Measurements from ENCODE around the gene GRPEL2.

Gene GRPEL2

DNA sequence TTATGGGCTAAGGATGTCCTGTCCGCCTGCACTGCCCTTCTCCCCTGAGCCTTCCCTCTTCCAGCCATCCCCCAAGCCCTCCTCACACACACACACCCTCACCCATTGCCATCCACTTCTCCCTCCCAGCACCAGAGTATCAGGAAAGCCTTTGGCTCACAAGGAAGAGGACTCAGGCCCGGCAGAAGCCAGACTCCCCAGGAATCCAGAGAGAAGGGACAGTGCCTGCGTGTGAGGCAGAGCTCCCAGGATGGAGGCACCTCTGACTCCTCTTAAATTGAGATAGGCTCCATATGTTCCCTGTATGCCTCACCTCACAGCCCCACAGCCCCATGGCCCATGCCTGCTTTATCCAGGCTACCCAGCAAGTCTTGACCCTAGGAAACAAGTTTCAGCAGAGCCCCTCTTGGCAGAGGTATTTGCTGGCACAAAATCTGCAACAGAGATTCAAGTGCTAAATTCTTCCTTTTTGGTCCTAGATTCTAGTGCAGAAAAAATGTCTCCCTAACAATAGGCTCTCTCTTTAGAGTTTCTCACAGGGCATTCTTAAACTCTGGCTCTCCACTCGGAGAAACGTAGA lies 33.0 kb downstream of the GRPEL2 start:
- Histone ChIP-seq H3K4me3 (ENCODE audit: low read depth, low read length) (no peak overlapping the region), H3K27ac (ENCODE audit: low read depth, low read length) (no peak overlapping the region), H3K4me1 (ENCODE audit: control insufficient read depth, insufficient read depth, low read length, unreplicated experiment) (no peaks in the 10 kb centered on the region), H3K79me2 (ENCODE audit: control insufficient read depth, insufficient read depth, low read length, unreplicated experiment) (no peaks in the 10 kb centered on the region), H3K27me3 (ENCODE audit: insufficient read depth, low read length) (no peaks in the 10 kb centered on the region), H2AFZ (ENCODE audit: low read length, unreplicated experiment) (no peak overlapping the region), H3K36me3 (ENCODE audit: insufficient read depth, low read length) (no peaks in the 10 kb centered on the region)

DNA sequence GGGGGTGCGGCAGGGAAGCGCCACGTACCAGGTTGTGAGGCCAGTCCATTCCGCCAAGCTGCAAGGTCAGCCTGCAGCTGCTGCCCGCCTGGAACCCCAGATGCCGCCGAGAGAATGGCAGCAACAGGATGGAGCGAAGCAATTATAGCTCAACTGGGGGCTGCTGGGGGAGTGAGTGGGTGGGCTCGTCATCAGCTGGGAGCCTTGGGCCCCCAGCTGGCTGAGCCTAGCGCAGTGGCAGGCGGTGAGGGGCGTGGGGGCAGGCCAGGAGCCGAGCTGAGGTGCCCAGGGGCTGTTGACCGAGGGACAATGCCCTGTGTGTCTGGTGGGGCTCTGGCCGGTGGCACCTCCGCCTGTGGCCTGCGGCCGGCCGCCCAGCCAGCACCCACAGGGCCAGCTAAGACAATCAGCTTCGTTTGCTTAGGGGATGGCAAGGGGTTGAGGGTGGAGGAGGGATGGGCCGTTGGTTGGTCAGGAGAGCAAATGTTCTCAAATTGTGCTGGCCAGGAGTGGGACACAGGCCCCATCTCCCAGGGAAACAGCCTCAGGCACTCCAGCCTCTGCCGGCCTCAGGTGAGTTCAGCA lies 34.0 kb downstream of the GRPEL2 start, which contains the start of gene IL17B:
IL17B (minus strand) TSS at position 116 of the 585 bp plus-strand sequence; CDS start at position 49, 67 bp downstream.
- H3K36me3 ChIP-seq (ENCODE audit: insufficient read depth, low read length) = no peaks in the 10 kb centered on the region
- H3K79me2 ChIP-seq (ENCODE audit: control insufficient read depth, insufficient read depth, low read length, unreplicated experiment) = no peaks in the 10 kb centered on the region
- no peak within 1 kb of the TSS for H3K27ac ChIP-seq (ENCODE audit: low read depth, low read length)
- no peaks in the 10 kb centered on the region for H3K27me3 ChIP-seq (ENCODE audit: insufficient read depth, low read length)
- H3K4me3 ChIP-seq (ENCODE audit: low read depth, low read length) = no peak within 1 kb of the TSS
- no peaks in the 10 kb centered on the region for H3K4me1 ChIP-seq (ENCODE audit: control insufficient read depth, insufficient read depth, low read length, unreplicated experiment)
- no peak within 1 kb of the TSS for H2AFZ ChIP-seq (ENCODE audit: low read length, unreplicated experiment)

DNA sequence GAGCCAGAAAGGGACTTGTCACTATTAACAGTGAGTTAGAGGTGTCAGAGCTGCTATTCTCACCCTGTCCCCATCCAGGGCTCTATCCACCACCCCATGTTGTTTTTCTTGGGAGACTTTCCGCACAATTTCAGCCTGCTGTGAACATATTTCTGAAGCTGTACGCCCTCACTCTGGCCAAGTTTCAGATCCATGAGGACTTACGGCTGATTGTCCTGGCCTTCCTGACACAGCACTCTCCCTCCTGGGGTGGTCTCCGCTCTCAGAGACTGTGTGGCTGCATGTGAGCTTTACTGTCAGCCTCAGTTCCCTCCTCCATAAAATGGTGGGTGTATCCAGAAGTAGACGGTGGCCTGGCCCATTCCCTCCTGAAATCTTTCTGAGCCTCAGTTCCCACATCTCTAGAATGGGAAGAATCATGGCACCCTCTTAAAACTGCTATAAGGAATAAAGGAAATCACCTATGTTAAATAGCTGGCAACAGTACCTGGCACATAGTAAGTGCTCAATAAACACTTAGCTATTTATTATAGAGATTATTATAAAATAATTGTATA lies 34.6 kb downstream of the GRPEL2 start:
- Histone ChIP-seq H3K36me3 (ENCODE audit: insufficient read depth, low read length) (no peaks in the 10 kb centered on the region), H3K27ac (ENCODE audit: low read depth, low read length) (no peak overlapping the region), H3K27me3 (ENCODE audit: insufficient read depth, low read length) (no peaks in the 10 kb centered on the region), H2AFZ (ENCODE audit: low read length, unreplicated experiment) (no peak overlapping the region), H3K4me1 (ENCODE audit: control insufficient read depth, insufficient read depth, low read length, unreplicated experiment) (no peaks in the 10 kb centered on the region), H3K4me3 (ENCODE audit: low read depth, low read length) (no peak overlapping the region), H3K79me2 (ENCODE audit: control insufficient read depth, insufficient read depth, low read length, unreplicated experiment) (no peaks in the 10 kb centered on the region)

GRCh38 chr5:149380466-149381121 lies 35.3 kb downstream of the GRPEL2 start:
- H3K79me2 ChIP-seq (ENCODE audit: control insufficient read depth, insufficient read depth, low read length, unreplicated experiment) = no peaks in the 10 kb centered on the region
- H3K4me3 ChIP-seq (ENCODE audit: low read depth, low read length) = no peak overlapping the region
- no peaks in the 10 kb centered on the region for H3K27me3 ChIP-seq (ENCODE audit: insufficient read depth, low read length)
- H3K36me3 ChIP-seq (ENCODE audit: insufficient read depth, low read length) = no peaks in the 10 kb centered on the region
- no peak overlapping the region for H2AFZ ChIP-seq (ENCODE audit: low read length, unreplicated experiment)
- no peaks in the 10 kb centered on the region for H3K4me1 ChIP-seq (ENCODE audit: control insufficient read depth, insufficient read depth, low read length, unreplicated experiment)
- H3K27ac ChIP-seq (ENCODE audit: low read depth, low read length) = no peak overlapping the region

DNA sequence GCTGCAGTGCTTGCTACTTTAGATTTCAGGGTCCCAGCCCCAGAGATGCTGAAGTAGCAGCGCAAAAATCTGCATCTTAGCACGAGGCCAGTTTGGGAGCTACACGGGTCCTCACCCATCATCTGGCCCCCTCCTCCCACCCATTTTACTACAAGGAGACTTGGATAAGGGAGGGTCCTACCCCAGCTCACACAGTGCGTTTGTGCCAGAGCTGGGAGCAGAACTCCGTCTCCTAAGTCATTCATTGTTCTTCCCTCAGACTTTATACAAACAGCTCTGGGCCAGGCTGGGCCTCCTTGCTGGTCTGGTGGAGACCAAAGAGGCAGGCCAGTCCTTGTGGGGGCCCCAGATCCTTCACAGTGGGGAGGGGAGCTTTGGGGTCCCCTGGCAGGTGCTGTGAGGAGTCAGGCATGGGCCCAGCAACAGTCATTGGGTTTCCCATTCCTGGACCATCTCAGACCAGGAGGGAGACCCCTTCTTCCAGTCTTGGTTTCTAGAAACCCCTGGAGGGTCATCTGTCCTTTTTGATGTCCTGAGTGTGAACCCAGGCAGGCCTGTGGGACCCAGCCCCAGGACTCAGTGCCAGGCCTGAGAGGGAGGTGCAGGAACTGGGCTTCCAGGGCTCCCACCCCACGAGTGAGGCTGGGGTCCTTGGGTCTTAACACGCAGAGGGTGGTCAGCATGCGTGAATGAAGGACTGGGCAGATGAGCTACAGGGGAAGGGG lies 36.1 kb downstream of the GRPEL2 start:
- H3K79me2 ChIP-seq (ENCODE audit: control insufficient read depth, insufficient read depth, low read length, unreplicated experiment) = no peaks in the 10 kb centered on the region
- H3K4me3 ChIP-seq (ENCODE audit: low read depth, low read length) = no peak overlapping the region
- H3K27ac ChIP-seq (ENCODE audit: low read depth, low read length) = no peak overlapping the region
- H3K4me1 ChIP-seq (ENCODE audit: control insufficient read depth, insufficient read depth, low read length, unreplicated experiment) = no peaks in the 10 kb centered on the region
- no peak overlapping the region for H2AFZ ChIP-seq (ENCODE audit: low read length, unreplicated experiment)
- H3K27me3 ChIP-seq (ENCODE audit: insufficient read depth, low read length) = no peaks in the 10 kb centered on the region
- no peaks in the 10 kb centered on the region for H3K36me3 ChIP-seq (ENCODE audit: insufficient read depth, low read length)

GRCh38 chr5:149381986-149382338 lies 36.7 kb downstream of the GRPEL2 start:
- Histone ChIP-seq H3K27ac (ENCODE audit: low read depth, low read length) (no peak overlapping the region), H3K79me2 (ENCODE audit: control insufficient read depth, insufficient read depth, low read length, unreplicated experiment) (no peaks in the 10 kb centered on the region), H3K4me3 (ENCODE audit: low read depth, low read length) (no peak overlapping the region), H2AFZ (ENCODE audit: low read length, unreplicated experiment) (no peak overlapping the region), H3K27me3 (ENCODE audit: insufficient read depth, low read length) (no peaks in the 10 kb centered on the region), H3K36me3 (ENCODE audit: insufficient read depth, low read length) (no peaks in the 10 kb centered on the region), H3K4me1 (ENCODE audit: control insufficient read depth, insufficient read depth, low read length, unreplicated experiment) (peaks cover 2% of the 10 kb centered on the region)

- Histone ChIP-seq H3K27ac (ENCODE audit: low read depth, low read length) (no peak overlapping the region), H3K27me3 (ENCODE audit: insufficient read depth, low read length) (no peaks in the 10 kb centered on the region), H3K79me2 (ENCODE audit: control insufficient read depth, insufficient read depth, low read length, unreplicated experiment) (no peaks in the 10 kb centered on the region), H3K4me1 (ENCODE audit: control insufficient read depth, insufficient read depth, low read length, unreplicated experiment) (peaks cover 7% of the 10 kb centered on the region), H2AFZ (ENCODE audit: low read length, unreplicated experiment) (no peak overlapping the region), H3K36me3 (ENCODE audit: insufficient read depth, low read length) (no peaks in the 10 kb centered on the region), H3K4me3 (ENCODE audit: low read depth, low read length) (no peak overlapping the region)
Measured at GRCh38 chr5:149382517-149383220, 37.4 kb downstream of the GRPEL2 start.

GRCh38 chr5:149383399-149383798 lies 38.1 kb downstream of the GRPEL2 start:
- no peaks in the 10 kb centered on the region for H3K79me2 ChIP-seq (ENCODE audit: control insufficient read depth, insufficient read depth, low read length, unreplicated experiment)
- H3K27ac ChIP-seq (ENCODE audit: low read depth, low read length) = no peak overlapping the region
- H2AFZ ChIP-seq (ENCODE audit: low read length, unreplicated experiment) = no peak overlapping the region
- H3K4me1 ChIP-seq (ENCODE audit: control insufficient read depth, insufficient read depth, low read length, unreplicated experiment) = peaks cover 14% of the 10 kb centered on the region
- no peak overlapping the region for H3K4me3 ChIP-seq (ENCODE audit: low read depth, low read length)
- no peaks in the 10 kb centered on the region for H3K36me3 ChIP-seq (ENCODE audit: insufficient read depth, low read length)
- no peaks in the 10 kb centered on the region for H3K27me3 ChIP-seq (ENCODE audit: insufficient read depth, low read length)

- no peak overlapping the region for H2AFZ ChIP-seq (ENCODE audit: low read length, unreplicated experiment)
- no peak overlapping the region for H3K27ac ChIP-seq (ENCODE audit: low read depth, low read length)
- no peaks in the 10 kb centered on the region for H3K79me2 ChIP-seq (ENCODE audit: control insufficient read depth, insufficient read depth, low read length, unreplicated experiment)
- H3K27me3 ChIP-seq (ENCODE audit: insufficient read depth, low read length) = no peaks in the 10 kb centered on the region
- H3K4me3 ChIP-seq (ENCODE audit: low read depth, low read length) = no peak overlapping the region
- H3K36me3 ChIP-seq (ENCODE audit: insufficient read depth, low read length) = no peaks in the 10 kb centered on the region
- peaks cover 14% of the 10 kb centered on the region for H3K4me1 ChIP-seq (ENCODE audit: control insufficient read depth, insufficient read depth, low read length, unreplicated experiment)
Measured at GRCh38 chr5:149386166-149386565, 40.9 kb downstream of the GRPEL2 start.

DNA sequence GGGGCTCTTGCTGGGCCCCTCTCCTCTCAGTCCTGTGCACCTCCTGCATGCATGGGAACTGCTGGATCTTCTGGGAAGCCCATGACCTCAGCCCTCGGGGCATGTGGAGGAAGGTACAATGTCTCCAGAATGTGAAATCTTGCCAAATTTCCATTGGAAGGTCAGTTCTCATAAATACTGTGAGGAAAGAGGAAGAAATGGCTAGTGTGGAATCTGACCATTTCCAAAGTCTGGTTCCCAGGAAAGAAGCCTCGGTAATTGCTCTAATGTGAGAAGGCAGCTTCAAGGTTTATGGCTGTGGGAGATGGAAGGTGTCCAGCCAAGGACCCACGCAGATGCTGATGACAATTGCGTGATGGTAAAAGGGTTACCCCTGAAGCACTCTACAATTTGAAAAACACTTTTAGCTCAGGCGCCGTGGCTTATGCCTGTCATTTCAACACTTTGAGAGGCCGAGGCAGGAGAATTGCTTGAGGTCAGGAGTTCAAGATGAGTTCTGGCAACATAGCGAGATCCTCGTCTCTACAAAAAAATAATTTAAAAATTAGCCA lies 41.9 kb downstream of the GRPEL2 start:
- Histone ChIP-seq H3K4me1 (ENCODE audit: control insufficient read depth, insufficient read depth, low read length, unreplicated experiment) (peaks cover 14% of the 10 kb centered on the region), H3K79me2 (ENCODE audit: control insufficient read depth, insufficient read depth, low read length, unreplicated experiment) (no peaks in the 10 kb centered on the region), H3K4me3 (ENCODE audit: low read depth, low read length) (no peak overlapping the region), H2AFZ (ENCODE audit: low read length, unreplicated experiment) (no peak overlapping the region), H3K36me3 (ENCODE audit: insufficient read depth, low read length) (no peaks in the 10 kb centered on the region), H3K27ac (ENCODE audit: low read depth, low read length) (no peak overlapping the region), H3K27me3 (ENCODE audit: insufficient read depth, low read length) (no peaks in the 10 kb centered on the region)

Measured in ACC112 (cell line).